NAMALWA (cell line): ENCODE data around the gene RTL3.

Experiments used
- DNase-seq: peaks from one replicate; pipeline ENCODE4 v3.0.0-alpha.2; 2015; ENCODE audit warnings: low spot score

Gene RTL3

DNA sequence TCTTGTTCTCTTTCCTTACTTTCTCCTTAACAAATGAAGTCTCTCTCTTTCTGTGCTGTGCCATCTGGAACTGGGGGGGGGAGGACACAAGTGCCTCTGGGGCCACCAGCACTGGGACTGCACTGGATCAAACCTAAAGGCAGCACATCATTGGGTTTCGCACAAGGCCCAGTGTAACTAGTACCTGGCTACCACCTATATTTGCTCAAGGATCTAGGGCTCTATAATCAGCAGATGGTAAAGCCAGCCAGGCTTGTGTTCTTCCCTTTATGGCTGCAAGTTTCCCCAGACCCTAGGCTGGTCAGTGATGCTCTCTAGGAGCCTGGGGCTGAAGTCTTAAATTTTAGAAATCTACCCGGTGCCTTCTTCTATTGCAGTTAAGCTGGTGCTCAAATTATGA lies 40.1 kb downstream of the RTL3 start:
- DNase-seq: no peak

DNA sequence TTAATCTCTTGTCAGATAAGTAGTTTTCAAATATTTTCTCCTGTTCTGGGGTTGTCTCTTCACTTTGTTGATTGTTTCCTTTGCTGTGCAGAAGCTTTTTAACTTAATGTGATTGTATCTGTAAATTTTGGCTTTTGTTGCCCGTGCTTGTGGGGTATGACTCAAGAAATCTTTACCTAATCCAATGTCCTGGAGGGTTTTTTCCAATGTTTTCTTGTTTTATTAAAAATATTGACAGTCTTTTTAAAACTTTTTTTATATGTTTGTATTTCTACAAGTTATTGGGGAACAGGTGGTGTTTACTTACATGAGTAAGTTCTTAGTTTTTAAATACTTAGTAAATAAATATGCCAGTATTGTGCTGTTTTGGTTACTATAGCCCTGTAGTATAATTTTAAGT lies 44.9 kb downstream of the RTL3 start:
- DNase-seq: no peak
